Amniotic stem cell (primary cell): Measurements from ENCODE around the gene DUSP12.
"Not testable (repeated sequence)": the region's sequence is repeated elsewhere in the genome, so short reads cannot be mapped to it uniquely, and the experiment has no call there.

ENCODE experiments used
- DNase-seq: peaks from one replicate; lab custom pipeline; 2025; lab: John Stamatoyannopoulos, UW

Gene DUSP12

GRCh38 chr1:161727256-161727924 lies 22.2 kb upstream of the DUSP12 start:
- DNase-seq = no peak

- DNase-seq = no peak
These were observed 21.0 kb upstream of the DUSP12 start for GRCh38 chr1:161728376-161729226.

GRCh38 chr1:161730050-161730564 lies 19.5 kb upstream of the DUSP12 start:
- no peak for DNase-seq

GRCh38 chr1:161731241-161731640 lies 18.3 kb upstream of the DUSP12 start:
- DNase-seq = no peak

- no peak for DNase-seq
These were observed 17.4 kb upstream of the DUSP12 start for GRCh38 chr1:161731981-161732718.

- DNase-seq = peak; percentile 59
These were observed 16.1 kb upstream of the DUSP12 start for GRCh38 chr1:161733526-161733925.

GRCh38 chr1:161735837-161736236 lies 13.7 kb upstream of the DUSP12 start:
- no peak for DNase-seq

- DNase-seq = no peak
These were observed 13.1 kb upstream of the DUSP12 start for GRCh38 chr1:161736335-161736969.

- DNase-seq = no peak
These were observed 12.0 kb upstream of the DUSP12 start for GRCh38 chr1:161737625-161738024.

- peak; percentile 24 for DNase-seq
These were observed 10.8 kb upstream of the DUSP12 start for GRCh38 chr1:161738627-161739287.

GRCh38 chr1:161739865-161740566 lies 9.6 kb upstream of the DUSP12 start:
- DNase-seq = no peak

- DNase-seq = no peak
These were observed 8.7 kb upstream of the DUSP12 start for GRCh38 chr1:161740921-161741320.

GRCh38 chr1:161743231-161743630 lies 6.4 kb upstream of the DUSP12 start:
- DNase-seq = no peak

- no peak for DNase-seq
These were observed 1.8 kb upstream of the DUSP12 start for GRCh38 chr1:161747801-161748200.

- no peak for DNase-seq
These were observed 14.0 kb downstream of the DUSP12 start for GRCh38 chr1:161763522-161764098.

- DNase-seq = peak; percentile 83
These were observed 16.8 kb downstream of the DUSP12 start, which contains the start of gene ATF6 for GRCh38 chr1:161766102-161766981. Gene ATF6 (plus strand): TSS chr1:161766320. CDS start chr1:161766361, 41 bp downstream.

- no peak for DNase-seq
These were observed 18.9 kb downstream of the DUSP12 start for GRCh38 chr1:161768461-161768860.

GRCh38 chr1:161768986-161769672 lies 19.5 kb downstream of the DUSP12 start:
- DNase-seq = no peak

GRCh38 chr1:161769673-161770045 lies 20.1 kb downstream of the DUSP12 start:
- not testable (repeated sequence) for DNase-seq
